Hippocampal formation (tissue), 2 donors: ENCODE measurements around the gene DEFB108B.
"Not testable (repeated sequence)": the region's sequence is repeated elsewhere in the genome, so short reads cannot be mapped to it uniquely, and the experiment has no call there.

Experiments used
- DNase-seq, 2 donors: peaks; one replicate each; lab custom pipeline; 2025; lab: John Stamatoyannopoulos, UW

DEFB108B gene, protein sequence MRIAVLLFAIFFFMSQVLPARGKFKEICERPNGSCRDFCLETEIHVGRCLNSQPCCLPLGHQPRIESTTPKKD

DNA sequence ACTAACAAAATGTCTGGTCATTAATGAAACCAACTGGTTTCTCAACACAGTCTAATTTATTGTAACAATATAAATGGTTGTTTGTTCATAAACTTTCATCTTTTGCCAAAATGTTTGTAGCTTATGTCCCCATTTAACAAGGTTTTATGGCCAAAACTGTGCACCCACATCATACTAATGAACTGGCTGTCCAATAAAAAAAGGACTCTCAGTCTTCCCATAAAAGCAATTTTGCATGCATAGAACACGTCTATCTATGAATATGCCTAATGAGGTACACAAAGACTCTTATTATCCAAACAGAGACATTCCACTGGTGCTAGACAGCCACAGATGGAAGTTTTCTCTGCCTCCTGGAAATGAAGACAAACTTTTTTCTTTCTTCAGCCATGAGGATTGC, at the start of gene DEFB108B:
TSS of gene DEFB108B (plus strand) at position 390 of the 400 bp plus-strand sequence. CDS start at position 390, 0 bp downstream.
- DNase-seq = not testable (repeated sequence)

DNA sequence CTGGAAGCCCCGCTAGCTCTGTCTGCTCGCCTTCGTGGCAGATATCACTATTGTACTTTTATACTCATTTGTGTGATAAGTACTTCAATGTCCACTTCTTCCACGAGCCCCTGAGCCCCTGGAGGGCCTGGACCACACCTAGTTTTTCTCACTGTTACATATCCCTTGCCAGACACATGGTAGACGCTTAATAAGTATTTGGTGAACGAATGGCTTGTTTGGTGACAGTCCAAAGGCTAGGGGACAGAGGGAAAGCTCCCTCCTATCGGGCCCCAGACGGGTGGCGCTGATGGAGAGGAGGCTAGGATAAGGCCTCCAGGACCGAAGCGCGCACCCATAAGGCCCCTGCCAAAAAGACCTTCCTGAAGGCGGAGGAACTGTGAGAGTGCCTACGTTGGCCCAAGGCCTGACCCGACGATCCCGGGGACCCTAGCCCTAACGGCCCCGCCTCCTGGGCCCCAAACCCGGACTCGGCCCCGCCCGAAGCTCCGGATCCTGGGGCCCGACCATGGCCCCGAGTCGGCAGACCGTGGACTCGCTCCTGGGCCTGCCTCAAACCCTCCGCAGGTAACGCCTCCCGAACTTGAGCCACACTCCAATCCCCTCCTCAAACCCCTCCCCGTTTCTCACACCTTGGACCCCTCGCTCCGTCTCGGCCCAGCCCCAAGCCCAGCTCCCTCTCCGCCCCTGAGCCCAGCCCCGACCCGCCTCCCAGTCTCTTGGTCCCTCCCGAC, 46.7 kb upstream of the DEFB108B start:
- peak in 1 of 2 donors; percentile 88 for DNase-seq

DNA sequence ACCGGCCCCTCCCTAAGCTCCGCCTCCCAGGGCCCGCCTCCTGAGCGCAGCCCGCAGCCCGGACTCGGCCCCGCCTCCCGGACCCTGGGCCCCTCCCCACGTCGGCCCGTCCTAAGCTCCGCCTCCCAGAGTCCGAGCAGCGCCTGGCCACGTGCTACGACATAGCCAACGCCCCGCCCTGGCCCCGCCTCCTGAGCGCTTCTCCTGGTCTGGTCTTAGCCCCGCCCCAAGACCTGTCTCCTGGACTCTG, 46.2 kb upstream of the DEFB108B start:
- peak; percentile 97 to 98 for DNase-seq

DNA sequence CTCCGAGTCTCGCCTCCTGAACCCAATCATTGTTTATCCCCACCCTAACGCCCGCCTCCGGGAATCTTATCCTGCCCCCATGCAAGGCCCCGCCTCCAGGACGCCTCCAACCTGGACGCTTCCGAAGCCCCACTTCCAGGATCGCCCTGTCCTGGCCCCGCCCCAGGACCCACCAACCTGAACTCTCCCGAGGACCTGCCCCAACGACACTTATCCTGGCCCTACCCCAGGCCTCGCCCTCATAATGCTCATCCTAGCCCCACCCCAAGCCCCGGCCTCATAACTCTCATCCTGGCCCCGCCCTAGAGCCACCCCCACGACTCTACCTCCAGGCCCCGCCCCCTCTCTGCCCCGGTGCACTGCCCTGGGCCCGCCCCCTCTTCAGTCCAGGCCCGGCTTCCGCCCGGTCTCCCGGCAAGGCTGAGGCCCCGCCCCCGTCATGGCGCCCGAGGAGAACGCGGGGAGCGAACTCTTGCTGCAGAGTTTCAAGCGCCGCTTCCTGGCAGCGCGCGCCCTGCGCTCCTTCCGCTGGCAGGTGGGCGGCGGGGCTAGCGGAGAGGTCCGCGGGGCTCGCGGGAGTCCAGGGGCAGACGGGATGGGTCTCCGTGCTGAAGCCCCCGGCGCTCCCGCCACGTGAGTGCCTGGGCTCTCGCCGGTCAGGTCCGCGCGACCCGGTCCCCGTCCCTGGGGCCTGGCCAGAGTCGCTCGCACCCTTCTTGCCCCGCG, 45.7 kb upstream of the DEFB108B start:
- DNase-seq = peak; percentile 77 to 92

DNA sequence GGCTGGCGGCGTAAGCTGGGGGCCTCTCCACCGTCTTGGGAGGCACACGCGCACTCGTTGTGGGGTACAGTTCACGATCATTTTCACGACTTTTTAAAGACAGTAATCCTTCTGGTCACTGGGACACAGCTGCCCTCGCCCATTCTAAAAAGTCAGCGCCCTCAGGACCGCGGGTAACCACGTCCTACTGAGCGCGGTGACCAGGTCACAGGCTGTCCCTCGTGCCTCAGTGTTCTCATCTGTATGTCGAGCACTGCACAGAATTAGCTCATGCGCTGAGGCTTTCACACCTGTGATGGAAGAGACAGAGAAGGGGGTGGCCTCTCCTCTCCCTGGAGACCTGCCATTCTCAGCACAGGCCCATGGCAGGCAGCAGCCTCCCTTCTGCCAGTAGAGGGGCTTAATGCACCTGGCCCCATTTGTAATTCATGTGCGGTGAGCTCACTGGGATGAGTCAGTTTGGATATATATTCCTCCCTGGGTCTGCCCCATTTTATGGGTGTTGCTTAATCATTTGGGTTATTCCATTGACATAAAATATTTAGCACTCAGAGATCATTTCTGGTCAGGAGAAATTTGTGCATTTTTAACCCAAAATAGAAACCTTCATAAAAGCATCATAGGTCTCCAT, 45.1 kb upstream of the DEFB108B start:
- DNase-seq = not testable (repeated sequence)

DNA sequence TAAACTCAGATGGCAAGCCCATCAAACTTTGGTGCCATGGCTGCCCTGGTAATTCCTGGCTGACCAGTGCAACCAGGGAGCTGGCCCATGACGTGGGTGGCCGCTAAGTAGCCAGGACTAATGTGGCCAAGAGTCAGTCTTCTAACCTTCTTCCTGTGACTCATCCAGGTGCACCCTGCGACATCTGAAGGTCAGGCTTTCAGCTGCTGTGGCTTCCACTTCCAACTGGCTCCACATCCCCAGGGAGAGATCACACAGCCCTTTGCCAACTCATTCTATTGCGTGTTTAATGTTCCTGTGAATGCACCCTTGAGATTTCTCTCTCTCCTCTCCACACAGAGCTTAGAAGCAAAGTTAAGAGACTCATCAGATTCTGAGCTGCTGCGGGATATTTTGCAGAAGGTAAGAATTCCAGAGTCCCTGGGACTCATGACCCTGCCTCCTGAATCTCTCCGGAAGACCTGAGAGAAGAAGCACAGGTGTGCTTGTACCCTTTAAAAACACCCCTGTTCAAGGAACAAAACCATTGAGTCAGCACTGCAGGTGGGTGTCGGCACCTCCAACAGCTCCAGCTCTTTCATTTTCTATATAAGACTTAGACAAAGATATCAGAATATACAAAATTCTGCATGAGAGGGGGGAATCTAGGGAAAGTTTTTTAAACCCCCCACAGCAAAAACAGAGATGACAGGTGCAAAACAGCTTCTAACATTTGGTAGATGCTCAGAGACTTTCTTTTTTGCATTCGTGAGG, 43.4 kb upstream of the DEFB108B start:
- not testable (repeated sequence) for DNase-seq

DNA sequence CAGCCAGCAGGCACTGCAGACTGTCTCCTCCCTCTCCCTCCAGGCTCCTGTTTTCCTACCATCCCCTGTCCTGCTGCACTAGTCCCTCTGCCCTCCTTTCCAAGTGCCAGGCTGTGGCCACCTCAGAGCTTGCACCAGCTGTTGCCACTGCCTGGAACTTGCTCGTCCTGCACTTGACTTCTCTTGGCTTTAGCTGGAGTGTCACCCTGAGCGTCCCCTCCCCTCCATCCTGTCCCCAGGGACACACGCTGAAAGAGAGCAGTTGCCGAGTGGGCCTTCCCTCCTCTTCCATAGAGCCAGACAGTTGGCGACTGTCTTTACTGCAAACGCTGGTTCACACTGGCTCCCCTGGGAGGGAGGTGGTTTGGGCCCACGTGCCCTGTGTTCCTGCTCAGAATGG, 41.9 kb upstream of the DEFB108B start:
- not testable (repeated sequence) for DNase-seq

DNA sequence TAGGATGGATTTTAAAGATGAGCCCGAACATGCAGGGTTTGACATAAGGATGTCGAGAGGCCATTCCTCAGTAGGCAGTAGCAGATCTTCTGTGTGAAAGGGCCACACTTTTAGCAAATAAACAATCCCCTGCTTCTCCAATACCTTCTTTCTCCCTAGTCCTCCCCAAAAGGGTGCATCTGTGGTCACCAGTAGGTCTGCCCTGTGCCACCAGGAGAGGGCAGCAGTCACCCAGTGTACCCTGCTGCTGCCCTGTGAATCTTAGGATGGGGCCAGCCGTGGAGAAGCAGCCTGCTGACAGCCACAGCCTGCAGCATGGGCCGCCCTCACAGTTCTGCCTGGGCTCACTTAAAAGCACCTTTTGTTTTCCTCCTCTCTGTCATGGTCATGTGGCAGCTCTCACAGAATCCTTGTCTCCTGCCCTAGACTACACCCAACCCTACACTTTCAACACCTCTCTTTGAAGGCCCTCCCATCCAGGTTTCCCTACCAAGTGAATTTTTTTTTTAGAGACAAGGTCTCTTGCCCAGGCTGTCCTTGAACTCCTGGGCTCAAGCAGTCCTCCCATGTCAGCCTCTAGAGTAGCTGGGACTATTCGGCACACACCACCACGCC, 40.3 kb upstream of the DEFB108B start:
- peak in 1 of 2 donors; percentile 18 for DNase-seq

DNA sequence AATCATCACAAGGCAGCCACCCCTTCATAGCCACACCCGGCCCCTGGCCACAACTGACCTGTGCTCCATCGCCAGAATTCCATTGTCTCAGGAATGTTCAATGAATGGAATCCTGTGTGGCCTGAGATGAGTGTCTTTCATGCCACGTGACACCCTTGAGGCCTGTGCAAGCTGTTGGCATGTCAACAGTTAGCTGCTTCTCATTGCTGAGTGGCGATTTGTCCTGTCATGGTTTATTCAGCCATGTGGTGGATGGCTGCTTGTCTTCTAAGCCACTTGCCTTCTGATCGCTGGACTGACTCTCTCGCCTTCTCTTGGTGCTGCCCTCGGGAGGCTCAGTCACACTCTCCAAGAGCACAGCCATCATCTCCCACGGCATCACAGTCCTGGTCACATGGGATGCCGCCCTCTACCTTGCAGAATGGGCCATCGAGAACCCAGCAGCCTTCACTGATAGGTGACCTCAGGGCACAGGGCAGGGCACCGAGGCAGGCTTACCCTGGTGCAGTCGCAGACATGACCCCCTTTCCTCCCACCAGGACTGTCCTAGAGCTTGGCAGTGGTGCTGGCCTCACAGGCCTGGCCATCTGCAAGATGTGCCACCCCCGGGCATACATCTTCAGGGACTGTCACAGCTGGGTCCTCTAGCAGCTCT, 38.5 kb upstream of the DEFB108B start:
- DNase-seq = not testable (repeated sequence)

DNA sequence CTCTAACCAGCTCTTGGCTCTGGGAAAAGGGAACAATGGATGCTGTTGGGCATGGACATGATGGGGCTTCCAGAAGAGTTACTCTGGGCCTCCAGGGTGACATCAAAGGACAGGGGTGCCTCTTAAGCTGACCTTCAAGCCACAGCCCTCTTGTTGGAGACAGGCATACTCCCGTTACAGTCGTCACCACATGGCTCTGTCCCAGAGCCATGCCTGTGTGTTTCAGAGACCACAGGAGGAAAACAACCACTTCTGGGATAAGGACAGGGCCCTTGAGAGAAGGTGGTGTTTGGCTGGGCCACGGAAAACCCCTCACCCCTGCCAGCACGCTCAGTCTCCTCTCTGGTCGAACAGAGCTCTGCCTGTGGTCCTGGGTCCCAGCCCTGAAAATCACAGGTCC, 37.8 kb upstream of the DEFB108B start:
- DNase-seq = not testable (repeated sequence)

DNA sequence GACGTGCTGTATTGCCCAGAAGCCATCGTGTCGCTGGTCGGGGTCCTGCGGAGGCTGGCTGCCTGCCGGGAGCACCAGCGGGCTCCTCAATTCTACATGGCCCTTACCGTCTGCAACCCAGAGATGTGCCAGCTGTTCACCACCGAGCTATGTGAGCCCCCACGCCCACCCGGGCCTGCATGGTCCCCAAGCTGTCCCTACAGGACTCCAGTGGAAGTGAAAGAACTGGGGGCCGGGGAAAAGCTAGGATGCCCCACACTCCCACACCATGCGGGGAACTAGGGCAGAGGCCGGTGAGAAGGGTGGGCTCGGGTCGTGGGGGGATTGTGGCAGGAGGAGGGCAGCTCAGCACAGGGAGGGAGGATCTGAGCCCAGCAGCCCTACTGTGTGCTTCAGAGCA, 37.0 kb upstream of the DEFB108B start:
- not testable (repeated sequence) for DNase-seq

DNA sequence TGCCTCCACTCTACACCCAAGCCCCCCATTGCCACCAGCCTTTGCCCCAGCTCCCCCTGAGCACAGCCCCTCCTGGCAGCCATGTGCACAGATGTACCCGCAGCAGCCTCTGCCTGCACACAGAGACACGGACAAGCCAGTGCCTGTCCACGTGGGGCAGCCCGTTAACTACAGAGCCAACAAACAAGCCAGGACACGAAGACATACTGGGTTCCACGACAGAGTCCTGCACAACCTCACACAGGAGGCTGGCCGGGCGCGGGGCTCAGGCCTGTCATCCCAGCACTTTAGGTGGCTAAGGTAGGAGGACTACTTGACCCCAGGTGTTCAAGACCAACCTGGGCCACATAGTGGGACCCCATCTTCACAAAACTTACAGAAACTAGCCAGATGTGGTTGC, 36.2 kb upstream of the DEFB108B start:
- DNase-seq = not testable (repeated sequence)

DNA sequence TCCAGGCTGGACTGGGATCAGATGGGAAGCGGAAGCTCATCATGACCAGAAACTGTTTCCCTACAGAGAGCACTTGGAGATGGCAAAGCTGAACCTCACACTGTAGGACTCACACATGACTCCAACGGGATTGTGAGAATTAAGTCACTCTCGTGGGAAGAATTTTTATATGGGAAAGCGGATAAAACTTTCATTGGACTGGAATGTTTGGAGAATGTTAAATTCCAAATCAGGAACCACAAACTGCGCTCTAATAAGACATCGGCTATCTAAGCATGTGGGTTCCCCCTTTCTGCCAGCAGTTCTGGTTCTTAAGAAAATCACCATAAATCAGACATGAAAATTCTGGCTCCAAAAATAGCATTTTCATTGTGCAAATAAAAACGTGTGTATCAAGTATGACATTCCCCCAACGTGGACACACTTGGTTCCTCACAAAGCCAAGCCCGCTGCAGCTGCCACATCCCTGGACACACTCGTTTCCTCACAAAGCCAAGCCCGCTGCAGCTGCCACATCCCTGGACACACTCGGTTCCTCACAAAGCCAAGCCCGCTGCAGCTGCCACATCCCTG, 33.4 kb upstream of the DEFB108B start:
- not testable (repeated sequence) for DNase-seq

DNA sequence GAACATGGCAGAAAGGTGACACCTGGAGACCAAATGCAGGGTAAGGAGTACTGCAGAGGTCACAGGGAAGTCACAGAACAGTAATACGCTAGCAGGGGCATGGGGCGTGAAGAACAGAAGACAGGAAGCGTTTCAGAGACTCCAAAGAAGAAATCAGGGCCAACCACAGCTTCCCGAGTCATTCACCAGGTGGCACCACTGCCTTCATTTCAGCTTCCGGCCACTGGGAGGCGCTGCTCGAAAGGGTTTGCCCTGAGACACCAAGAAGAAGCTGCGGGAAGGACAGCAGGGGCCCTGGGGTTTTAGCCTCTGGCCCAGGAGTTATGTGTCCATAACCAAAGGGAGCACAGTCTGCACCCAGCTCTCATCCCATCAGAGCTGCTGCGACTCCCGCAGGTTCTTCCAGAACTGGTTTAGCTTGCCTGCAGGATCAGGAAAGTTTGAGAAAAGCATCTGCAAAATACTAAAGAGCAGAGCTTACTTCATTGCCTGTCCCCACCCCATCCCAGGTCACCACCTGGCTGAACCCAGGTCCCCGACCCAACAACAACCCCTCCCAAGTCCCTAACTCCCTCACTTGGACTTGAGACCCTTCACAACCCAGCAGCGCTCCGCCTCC, 32.6 kb upstream of the DEFB108B start:
- DNase-seq = peak; percentile 10 to 66

DNA sequence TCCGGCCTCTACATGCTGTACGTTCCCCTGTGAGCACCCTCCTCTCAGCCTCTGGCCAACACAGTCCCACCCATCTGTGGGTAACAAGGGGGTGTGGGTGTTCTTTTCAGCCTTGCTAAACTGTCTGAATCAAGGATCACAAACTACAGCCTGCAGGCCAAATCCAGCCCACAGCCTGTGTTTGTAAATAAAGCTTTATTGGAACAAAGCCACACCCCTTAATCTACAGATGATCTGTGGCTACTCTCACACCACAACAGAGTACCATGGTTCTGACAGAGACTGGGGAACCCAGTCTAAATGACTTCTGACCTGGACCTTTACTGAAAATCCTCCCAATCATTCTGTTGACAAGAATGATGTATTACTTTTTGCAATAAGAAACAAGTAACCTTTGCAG, 32.0 kb upstream of the DEFB108B start:
- not testable (repeated sequence) for DNase-seq

DNA sequence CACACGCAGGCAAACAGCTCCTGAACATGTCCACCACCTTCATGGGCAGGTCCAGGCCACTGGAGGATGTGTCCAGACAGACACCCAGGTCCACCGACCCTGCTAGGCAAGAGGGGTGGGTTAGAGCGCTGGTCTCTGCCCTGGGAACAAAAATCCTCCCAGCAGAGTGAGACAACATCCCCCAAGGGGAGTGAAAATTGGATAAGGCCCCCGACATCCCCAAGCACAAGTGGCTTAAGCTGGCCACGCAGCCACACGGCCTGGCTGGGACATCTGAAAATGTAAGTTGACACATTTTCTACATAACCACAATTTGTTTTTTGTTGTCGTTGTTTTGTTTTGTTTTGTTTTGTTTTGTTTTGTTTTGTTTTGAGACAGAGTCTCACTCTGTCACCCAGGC, 30.1 kb upstream of the DEFB108B start:
- DNase-seq = not testable (repeated sequence)

DNA sequence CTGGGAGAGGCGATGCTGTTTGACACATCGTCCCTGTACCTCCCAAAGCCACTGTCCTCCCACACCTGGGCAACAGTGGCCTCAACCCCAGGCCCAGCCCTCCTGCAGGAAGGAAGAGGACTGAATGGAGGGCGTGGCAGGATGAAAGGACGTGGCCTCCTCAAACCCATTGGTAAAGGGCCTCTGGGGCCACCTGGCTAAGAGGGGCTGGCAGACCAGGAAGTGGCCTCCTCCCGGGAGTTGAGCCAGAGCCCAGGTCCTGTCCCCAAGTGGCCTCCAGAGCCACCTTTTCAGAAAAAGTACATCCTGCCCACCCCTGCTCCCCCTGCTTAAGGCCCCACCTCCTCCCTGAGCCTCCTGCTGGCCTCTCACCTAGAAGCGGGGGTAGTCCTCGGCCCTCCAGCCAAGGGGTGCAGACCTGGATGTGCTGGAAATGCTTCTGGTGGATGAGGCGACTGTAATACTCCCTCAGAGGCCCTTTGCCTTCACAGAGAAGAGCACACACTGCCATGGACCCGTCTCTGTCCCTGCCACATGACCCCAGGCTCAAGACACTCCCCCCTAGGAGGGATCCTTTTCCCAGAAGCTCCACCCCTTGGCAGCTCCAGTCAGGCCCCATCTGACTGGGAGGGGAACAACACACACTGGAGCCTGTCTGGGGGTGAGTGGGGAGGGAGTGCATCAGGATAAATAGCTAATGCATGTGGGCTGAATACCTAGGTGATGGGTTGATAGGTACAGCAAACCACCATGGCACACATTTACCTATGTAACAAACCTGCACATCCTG, 28.6 kb upstream of the DEFB108B start:
- DNase-seq = not testable (repeated sequence)

DNA sequence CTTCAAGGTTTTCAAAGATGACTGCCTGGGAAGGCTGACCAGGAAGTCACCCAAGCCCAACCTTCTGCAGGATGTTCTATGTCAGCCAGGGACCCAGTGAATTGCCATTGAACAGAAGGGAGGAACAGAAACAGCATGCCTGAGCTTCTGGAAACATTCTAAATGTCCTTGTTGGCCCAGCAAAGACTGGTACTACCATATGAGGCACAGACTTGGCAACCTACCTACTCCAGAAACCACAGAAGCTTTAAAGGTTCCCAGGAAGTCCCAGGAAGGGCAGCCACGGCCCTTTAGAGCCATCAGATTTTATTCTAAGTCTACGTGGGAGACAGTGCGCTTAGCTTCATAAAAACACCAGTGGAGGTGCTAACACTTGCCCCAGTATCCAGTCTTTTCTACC, 20.5 kb upstream of the DEFB108B start:
- DNase-seq = not testable (repeated sequence)
